Measurements from ENCODE around the gene ZNF790.

Gene ZNF790

GRCh38 chr19:36771261-36772231 is 66.6 kb downstream of the ZNF790 start:
- Histone ChIP-seq H2AFZ (ENCODE audit: low read length) (peak overlapping the region; percentile 98; the same call in 1 of the 2 replicates), H3K36me3 (ENCODE audit: insufficient read depth, low read length) (peaks cover 8% of the 10 kb centered on the region), H3K4me1 (ENCODE audit: insufficient read depth, low read length, poor library complexity, severe bottlenecking) (peaks cover 7% of the 10 kb centered on the region), H3K9me2 (replicated peaks; ENCODE audit: low read depth, low read length) (no peaks in the 10 kb centered on the region), H3F3A (ENCODE audit: low read depth) (no peaks in the 10 kb centered on the region), H3K4me3 (ENCODE audit: low read length, poor library complexity, severe bottlenecking) (peak overlapping the region; percentile 99), H3K9me3 (ENCODE audit: insufficient read depth, low read depth, low read length) (peaks cover 7% of the 10 kb centered on the region; the same call in 1 of the 2 replicates), H4K20me1 (ENCODE audit: insufficient read depth, low read length, poor library complexity, severe bottlenecking) (peaks cover 11% of the 10 kb centered on the region), H3K79me2 (ENCODE audit: insufficient read depth, low read length) (peaks cover 65% of the 10 kb centered on the region), H3K4me2 (ENCODE audit: low read depth, low read length, poor library complexity, severe bottlenecking) (peak overlapping the region; percentile 91), H3K27me3 (ENCODE audit: insufficient read depth, low read length, poor library complexity, severe bottlenecking) (peaks cover 7% of the 10 kb centered on the region), H3K9ac (ENCODE audit: low read depth, low read length, poor library complexity, severe bottlenecking) (peak overlapping the region; percentile 100)
- TF ChIP-seq EZH2phosphoT487 (IDR thresholded peaks at IDR 0.05; ENCODE audit: borderline replicate concordance) (no peak), CTCF (conservative IDR thresholded peaks at IDR 0.05; ENCODE audit: low read length) (no peak)
